ENCODE measurements around the gene PLEKHD1.

DNA sequence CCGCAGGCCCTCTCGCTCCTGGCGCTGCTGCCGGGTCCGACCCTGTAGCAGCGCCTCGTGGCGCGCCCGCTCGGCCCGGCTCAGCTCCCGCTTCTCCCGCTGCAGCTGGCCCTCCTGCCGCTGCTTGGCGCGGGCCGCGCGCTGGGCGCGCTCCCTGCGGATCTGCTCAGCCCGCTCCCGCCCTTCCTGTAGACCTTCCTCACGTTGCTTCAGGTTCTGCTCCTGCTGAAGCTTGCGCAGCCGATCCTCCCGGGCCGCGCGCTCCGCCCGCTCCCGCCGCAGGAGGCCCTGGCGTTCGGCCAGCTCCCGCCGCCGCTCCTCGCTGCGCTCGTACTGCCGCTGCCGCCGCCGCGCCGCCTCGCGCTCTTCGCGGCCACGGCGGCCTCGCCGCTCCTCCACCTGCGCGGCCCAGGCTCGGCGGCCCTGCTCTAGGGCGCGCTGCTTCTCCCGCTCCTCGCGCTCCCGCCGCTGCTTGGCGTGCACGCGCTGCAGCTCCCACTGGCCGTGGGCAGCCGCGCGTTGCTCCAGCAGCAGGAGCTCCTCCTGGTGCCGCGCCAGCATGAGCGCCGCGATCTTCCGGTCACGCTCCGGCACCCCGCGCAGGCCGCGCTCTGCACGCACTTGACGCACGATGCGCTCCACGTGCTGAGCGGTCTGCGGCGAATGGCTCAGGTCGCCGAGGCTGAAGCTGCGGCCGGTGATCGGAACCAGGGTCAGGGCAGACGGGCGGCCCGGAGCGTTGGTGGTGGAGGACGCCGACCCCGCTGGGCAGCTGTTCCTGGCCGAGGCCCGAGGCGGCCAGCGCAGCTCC is 87.7 kb downstream of the PLEKHD1 start:
- TF ChIP-seq, protein P1, sequence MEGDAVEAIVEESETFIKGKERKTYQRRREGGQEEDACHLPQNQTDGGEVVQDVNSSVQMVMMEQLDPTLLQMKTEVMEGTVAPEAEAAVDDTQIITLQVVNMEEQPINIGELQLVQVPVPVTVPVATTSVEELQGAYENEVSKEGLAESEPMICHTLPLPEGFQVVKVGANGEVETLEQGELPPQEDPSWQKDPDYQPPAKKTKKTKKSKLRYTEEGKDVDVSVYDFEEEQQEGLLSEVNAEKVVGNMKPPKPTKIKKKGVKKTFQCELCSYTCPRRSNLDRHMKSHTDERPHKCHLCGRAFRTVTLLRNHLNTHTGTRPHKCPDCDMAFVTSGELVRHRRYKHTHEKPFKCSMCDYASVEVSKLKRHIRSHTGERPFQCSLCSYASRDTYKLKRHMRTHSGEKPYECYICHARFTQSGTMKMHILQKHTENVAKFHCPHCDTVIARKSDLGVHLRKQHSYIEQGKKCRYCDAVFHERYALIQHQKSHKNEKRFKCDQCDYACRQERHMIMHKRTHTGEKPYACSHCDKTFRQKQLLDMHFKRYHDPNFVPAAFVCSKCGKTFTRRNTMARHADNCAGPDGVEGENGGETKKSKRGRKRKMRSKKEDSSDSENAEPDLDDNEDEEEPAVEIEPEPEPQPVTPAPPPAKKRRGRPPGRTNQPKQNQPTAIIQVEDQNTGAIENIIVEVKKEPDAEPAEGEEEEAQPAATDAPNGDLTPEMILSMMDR (IDR thresholded peaks at IDR 0.05) = no peak
- TF ChIP-seq POLR2A (IDR thresholded peaks at IDR 0.05) = no peak

Measured in Peyer's patch (tissue), 4 donors.